Measurements from ENCODE around the gene PTK7.

PTK7 gene

GRCh38 chr6:43120101-43120763 is 44.1 kb downstream of the PTK7 start:
- DNase-seq (ENCODE audit: low read depth) = no peak
- no peak for TF ChIP-seq CTCF (IDR thresholded peaks at IDR 0.05; ENCODE audit: control insufficient read depth, extremely low read depth, insufficient read depth)
- H3K4me3 ChIP-seq (ENCODE audit: low read depth, low read length) = no peak overlapping the region

- no peak overlapping the region for H3K4me3 ChIP-seq (ENCODE audit: low read depth, low read length)
- DNase-seq (ENCODE audit: low read depth) = no peak
- TF ChIP-seq CTCF (IDR thresholded peaks at IDR 0.05; ENCODE audit: control insufficient read depth, extremely low read depth, insufficient read depth) = no peak
Observed at GRCh38 chr6:43120944-43121913, 45.1 kb downstream of the PTK7 start.

- TF ChIP-seq CTCF (IDR thresholded peaks at IDR 0.05; ENCODE audit: control insufficient read depth, extremely low read depth, insufficient read depth) = no peak
- no peak for DNase-seq (ENCODE audit: low read depth)
Observed at GRCh38 chr6:43122146-43122545, 46.0 kb downstream of the PTK7 start.

GRCh38 chr6:43123461-43124314 is 47.6 kb downstream of the PTK7 start:
- no peak for TF ChIP-seq CTCF (IDR thresholded peaks at IDR 0.05; ENCODE audit: control insufficient read depth, extremely low read depth, insufficient read depth)
- no peak overlapping the region for H3K4me3 ChIP-seq (ENCODE audit: low read depth, low read length)
- DNase-seq (ENCODE audit: low read depth) = no peak

More at GRCh38 chr6:43122146-43122545, 46.0 kb downstream of the PTK7 start:
- no peak overlapping the region for H3K4me3 ChIP-seq (ENCODE audit: low read depth, low read length)

- no peak overlapping the region for H3K4me3 ChIP-seq (ENCODE audit: low read depth, low read length)
- no peak for TF ChIP-seq CTCF (IDR thresholded peaks at IDR 0.05; ENCODE audit: control insufficient read depth, extremely low read depth, insufficient read depth)
- no peak for DNase-seq (ENCODE audit: low read depth)
Observed at GRCh38 chr6:43124481-43124880, 48.4 kb downstream of the PTK7 start.

- no peak overlapping the region for H3K4me3 ChIP-seq (ENCODE audit: low read depth, low read length)
- DNase-seq (ENCODE audit: low read depth) = no peak
- no peak for TF ChIP-seq CTCF (IDR thresholded peaks at IDR 0.05; ENCODE audit: control insufficient read depth, extremely low read depth, insufficient read depth)
Observed at GRCh38 chr6:43125119-43125518, 49.0 kb downstream of the PTK7 start.

All from LNCaP clone FGC (cell line).